Thyroid gland (tissue), 4 donors: ENCODE data around the gene RPS6KB2. TPM values are rescaled to one million over a fixed set of nuclear protein-coding genes. Genes with fewer than 3 reads are reported as not detected.
"Not testable (repeated sequence)": the region's sequence is repeated elsewhere in the genome, so short reads cannot be mapped to it uniquely, and the experiment has no call there.

Experiments used
- DNase-seq, 2 donors: peaks; one replicate each; pipeline ENCODE4 v3.0.0-alpha.2; 2019
- H3K27ac ChIP-seq, 3 donors: fragments of 200-600 bp; sonication (generic); 1 replicate in 2 of 3; 2 replicates in 1 of 3; pipeline ENCODE4 v1.5.1; 2016 to 2019; ENCODE audit warnings: mild to moderate bottlenecking in 1 of 3, moderate library complexity in 1 of 3
- H3K27me3 ChIP-seq: fragments of 200-600 bp; sonication (generic); one replicate; pipeline ENCODE4 v1.5.1; 2019
- H3K36me3 ChIP-seq, 2 donors: fragments of 200-600 bp; sonication (generic); one replicate each; pipeline ENCODE4 v1.5.1; 2016 to 2019
- H3K4me1 ChIP-seq, 2 donors: fragments of 200-600 bp; sonication (generic); one replicate each; pipeline ENCODE4 v1.5.1; 2017 to 2019
- H3K4me3 ChIP-seq, 3 donors: fragments of 200-600 bp; sonication (generic); replicated peaks in 1 of 3; 1 replicate in 2 of 3; 2 replicates in 1 of 3; pipeline ENCODE4 v1.5.1; 2016; ENCODE audit warnings: mild to moderate bottlenecking in 1 of 3
- H3K9me3 ChIP-seq: fragments of 200-600 bp; sonication (generic); one replicate; pipeline ENCODE4 v1.5.1; 2017
- POLR2A ChIP-seq, 2 donors: fragments of 450-650 bp; IDR thresholded peaks; one replicate each; pipeline ENCODE4 v1.6.1; 2017; ENCODE audit warnings: antibody characterized with exemption in 2 of 2, mild to moderate bottlenecking in 2 of 2, moderate library complexity in 1 of 2
- WGBS, 2 donors: methylation state at CpG; one replicate each; pipeline ENCODE4 v1.1.5; 2017; 5-methylcytosine and 5-hydroxymethylcytosine counted together
- intact Hi-C: fragments of 100-400 bp; cut with DNase I; formaldehyde crosslinking; loops from one replicate; pipeline ENCODE4 v1.15.1; 2023
- total RNA-seq, 4 donors: library from RNA; depleted of rRNA; stranded (reverse); fragments of >200 nt; gene quantifications; one replicate each; pipeline ENCODE4 v1.2.3, GENCODE V29; 2016
- TF ChIP-seq, protein P1 (sequence below), 6 experiments: fragments of 200-600 bp in 3 of 6; fragments of 450-650 bp in 3 of 6; sonication (generic) in 3 of 6; IDR thresholded peaks; one replicate each; pipeline ENCODE4 v1.5.1; 2016 to 2019; ENCODE audit warnings: antibody characterized with exemption in 6 of 6, mild to moderate bottlenecking in 2 of 6, inconsistent platforms in 1 of 6, moderate library complexity in 1 of 6

Gene RPS6KB2
- total RNA-seq, 4 donors from 2014 or later = 44.1 to 102 (median 62.2) TPM

DNA sequence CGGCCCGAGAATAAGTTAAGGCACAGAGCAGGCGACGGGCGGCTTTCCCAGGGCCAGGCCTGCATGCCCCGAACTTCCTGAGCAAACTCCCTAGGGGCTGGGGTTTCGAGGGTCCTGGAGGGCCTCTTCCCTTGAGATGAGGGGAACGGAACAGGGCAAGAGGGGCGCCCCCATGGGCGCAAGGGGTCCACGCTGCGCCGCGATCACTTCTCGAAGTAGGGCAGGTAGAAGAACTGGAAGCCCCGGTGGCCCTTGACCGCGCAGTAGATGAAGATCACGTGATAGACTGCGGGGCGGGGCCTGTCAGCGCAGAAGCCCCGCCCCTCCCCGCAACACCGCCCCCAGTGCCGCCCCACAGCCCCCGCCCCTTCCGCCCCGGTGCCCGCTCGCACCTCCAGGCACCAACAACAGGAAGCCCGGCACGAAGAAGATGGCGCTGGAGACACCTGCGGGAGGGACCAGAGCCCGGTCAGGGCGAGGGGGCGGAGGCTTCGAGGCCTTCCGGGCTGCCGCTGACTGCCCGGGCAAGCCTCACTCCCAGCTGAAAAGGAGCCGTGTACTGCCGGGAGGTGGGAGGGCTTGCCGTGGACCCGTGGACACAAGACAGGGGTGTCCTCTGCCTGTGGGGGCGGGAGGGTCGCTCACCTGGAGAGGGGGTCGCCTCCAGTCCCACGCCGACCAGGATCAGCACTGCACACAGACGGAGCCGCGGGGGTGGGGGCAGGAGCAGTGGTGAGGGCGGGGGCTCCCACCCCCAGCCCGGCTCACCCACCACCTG is 36.3 kb downstream of the RPS6KB2 start:
- Histone ChIP-seq H3K27ac (peak overlapping the region; percentile 79 to 99 (median 95)), H3K9me3 (no peaks in the 10 kb centered on the region), H3K4me3 (peak overlapping the region; percentile 22 to 71 (median 56)), H3K36me3 (no peaks in the 10 kb centered on the region), H3K4me1 (peaks cover 21 to 53% of the 10 kb centered on the region in 2 donors), H3K27me3 (no peaks in the 10 kb centered on the region)
- WGBS, 2 donors = 35 to 36% methylated on average over 12 to 20 of the region's 56 CpGs
- TF ChIP-seq, protein P1, sequence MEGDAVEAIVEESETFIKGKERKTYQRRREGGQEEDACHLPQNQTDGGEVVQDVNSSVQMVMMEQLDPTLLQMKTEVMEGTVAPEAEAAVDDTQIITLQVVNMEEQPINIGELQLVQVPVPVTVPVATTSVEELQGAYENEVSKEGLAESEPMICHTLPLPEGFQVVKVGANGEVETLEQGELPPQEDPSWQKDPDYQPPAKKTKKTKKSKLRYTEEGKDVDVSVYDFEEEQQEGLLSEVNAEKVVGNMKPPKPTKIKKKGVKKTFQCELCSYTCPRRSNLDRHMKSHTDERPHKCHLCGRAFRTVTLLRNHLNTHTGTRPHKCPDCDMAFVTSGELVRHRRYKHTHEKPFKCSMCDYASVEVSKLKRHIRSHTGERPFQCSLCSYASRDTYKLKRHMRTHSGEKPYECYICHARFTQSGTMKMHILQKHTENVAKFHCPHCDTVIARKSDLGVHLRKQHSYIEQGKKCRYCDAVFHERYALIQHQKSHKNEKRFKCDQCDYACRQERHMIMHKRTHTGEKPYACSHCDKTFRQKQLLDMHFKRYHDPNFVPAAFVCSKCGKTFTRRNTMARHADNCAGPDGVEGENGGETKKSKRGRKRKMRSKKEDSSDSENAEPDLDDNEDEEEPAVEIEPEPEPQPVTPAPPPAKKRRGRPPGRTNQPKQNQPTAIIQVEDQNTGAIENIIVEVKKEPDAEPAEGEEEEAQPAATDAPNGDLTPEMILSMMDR (IDR thresholded peaks at IDR 0.05) = no peak
- TF ChIP-seq POLR2A (IDR thresholded peaks at IDR 0.05) = peak; percentile 10 to 78
- DNase-seq = peak; percentile 91
- intact Hi-C loops = loop anchor here (5.0 to 10.0 kb wide), 2 partner anchors 42 to 70 kb away; partner anchors contain the start of gene RAD9A

- WGBS, 2 donors = 68 to 76% methylated on average over 3 of the region's 3 CpGs
- Histone ChIP-seq H3K4me3 (peak overlapping the region in 2 of 3 donors; percentile 56 to 71), H3K36me3 (no peaks in the 10 kb centered on the region), H3K27ac (peak overlapping the region; percentile 79 to 99 (median 95)), H3K27me3 (no peaks in the 10 kb centered on the region), H3K4me1 (peaks cover 25 to 53% of the 10 kb centered on the region in 2 donors), H3K9me3 (no peaks in the 10 kb centered on the region)
- intact Hi-C loops = loop anchor here (5.0 to 10.0 kb wide), 2 partner anchors 43 to 70 kb away; partner anchors contain the start of gene RAD9A
- TF ChIP-seq POLR2A (IDR thresholded peaks at IDR 0.05) = no peak
- TF ChIP-seq, protein P1 (IDR thresholded peaks at IDR 0.05) = no peak
- DNase-seq = no peak
Measured at GRCh38 chr11:67465189-67465510, 36.9 kb downstream of the RPS6KB2 start.

GRCh38 chr11:67465530-67465929 is 37.2 kb downstream of the RPS6KB2 start:
- peaks cover 25 to 52% of the 10 kb centered on the region in 2 donors for H3K4me1 ChIP-seq
- WGBS, 2 donors = 69 to 77% methylated on average over 2 of the region's 2 CpGs
- DNase-seq, H3K27me3 ChIP-seq, H3K36me3 ChIP-seq, H3K9me3 ChIP-seq: not testable (repeated sequence)
- H3K4me3 ChIP-seq = peak overlapping the region in 1 of 3 donors; percentile 56
- intact Hi-C loops = loop anchor here (5.0 to 10.0 kb wide), 2 partner anchors 43 to 71 kb away; partner anchors contain the start of gene RAD9A
- H3K27ac ChIP-seq = peak overlapping the region; percentile 79 to 99 (median 95)

DNA sequence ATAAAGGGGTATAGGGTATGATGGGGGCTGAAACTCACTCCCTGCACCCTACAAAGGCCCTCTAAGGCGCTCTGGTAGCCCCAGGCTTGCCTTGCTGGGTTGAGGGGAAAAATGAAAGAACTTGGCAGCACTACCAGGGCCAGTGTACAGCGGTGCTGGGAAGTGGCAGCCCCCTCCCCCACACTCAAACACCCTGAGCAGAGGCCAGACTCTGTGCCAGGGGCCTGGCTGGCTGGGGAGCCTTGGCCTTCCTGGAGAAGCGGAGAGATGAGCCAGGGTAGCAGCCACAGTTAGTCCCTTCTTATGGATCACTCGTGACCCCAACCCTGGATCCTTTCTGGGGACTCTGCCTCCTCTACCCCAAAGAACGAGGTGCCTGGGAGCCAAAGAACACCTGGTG is 38.1 kb downstream of the RPS6KB2 start:
- Histone ChIP-seq H3K4me1 (peaks cover 25 to 52% of the 10 kb centered on the region in 2 donors), H3K27ac (no peak overlapping the region), H3K27me3 (no peaks in the 10 kb centered on the region), H3K4me3 (no peak overlapping the region), H3K9me3 (no peaks in the 10 kb centered on the region), H3K36me3 (no peaks in the 10 kb centered on the region)
- 87 to 93% methylated on average over 4 to 5 of the region's 5 CpGs for WGBS, 2 donors
- peak; percentile 41 to 51 for DNase-seq
- no peak for TF ChIP-seq POLR2A (IDR thresholded peaks at IDR 0.05)
- TF ChIP-seq, protein P1 (IDR thresholded peaks at IDR 0.05) = no peak
- intact Hi-C loops = loop anchor here (5.0 to 10.0 kb wide), 2 partner anchors 44 to 72 kb away; partner anchors contain the start of gene RAD9A

- intact Hi-C loops = loop anchor here (5.0 to 10.0 kb wide), 2 partner anchors 45 to 72 kb away; partner anchors contain the start of gene RAD9A
- Histone ChIP-seq H3K27ac (peak overlapping the region; percentile 67 to 75 (median 69)), H3K9me3 (no peaks in the 10 kb centered on the region), H3K27me3 (no peaks in the 10 kb centered on the region), H3K4me1 (peaks cover 25 to 52% of the 10 kb centered on the region in 2 donors), H3K4me3 (no peak overlapping the region), H3K36me3 (no peaks in the 10 kb centered on the region)
- no peak for DNase-seq
- no peak for TF ChIP-seq POLR2A (IDR thresholded peaks at IDR 0.05)
- TF ChIP-seq, protein P1 (IDR thresholded peaks at IDR 0.05) = no peak
- WGBS, 2 donors = 67 to 68% methylated on average over 10 to 11 of the region's 11 CpGs
Measured at GRCh38 chr11:67466962-67467771, 38.9 kb downstream of the RPS6KB2 start.
